IPS-18a (cell line): ENCODE results near the gene IFT43.
A peak's percentile ranks its signal among the peaks of the same experiment; 100 is the strongest.

Experiments used
- H3K27ac ChIP-seq: one replicate; pipeline ENCODE4 v1.5.1; 2013; ENCODE audit warnings: low read length
- H3K27me3 ChIP-seq: one replicate; pipeline ENCODE4 v1.6.1; 2013; ENCODE audit warnings: mild to moderate bottlenecking, low read length; ENCODE audit not compliant: control insufficient read depth, insufficient read depth
- H3K36me3 ChIP-seq: one replicate; pipeline ENCODE4 v1.6.1; 2013; ENCODE audit warnings: low read depth, low read length; ENCODE audit not compliant: control insufficient read depth
- H3K4me1 ChIP-seq: one replicate; pipeline ENCODE4 v1.6.1; 2013; ENCODE audit warnings: low read depth, low read length; ENCODE audit not compliant: control insufficient read depth
- H3K4me3 ChIP-seq: one replicate; pipeline ENCODE4 v1.5.1; 2013; ENCODE audit warnings: low read length
- H3K9ac ChIP-seq: one replicate; pipeline ENCODE4 v1.6.1; 2013; ENCODE audit warnings: mild to moderate bottlenecking, low read length, moderate library complexity
- H3K9me3 ChIP-seq: one replicate; pipeline ENCODE4 v1.6.1; 2013; ENCODE audit warnings: low read depth, low read length; ENCODE audit not compliant: control insufficient read depth

Gene IFT43

GRCh38 chr14:76100236-76100635 lies 114.7 kb downstream of the IFT43 start:
- Histone ChIP-seq H3K27me3 (no peaks in the 10 kb centered on the region), H3K4me1 (no peaks in the 10 kb centered on the region), H3K36me3 (no peaks in the 10 kb centered on the region), H3K27ac (no peak overlapping the region), H3K9ac (no peak overlapping the region), H3K9me3 (no peaks in the 10 kb centered on the region), H3K4me3 (no peak overlapping the region)

- H3K9me3 ChIP-seq, result no peaks in the 10 kb centered on the region
- no peak overlapping the region for H3K4me3 ChIP-seq
- no peaks in the 10 kb centered on the region for H3K4me1 ChIP-seq
- no peak overlapping the region for H3K27ac ChIP-seq
- no peaks in the 10 kb centered on the region for H3K27me3 ChIP-seq
- no peak overlapping the region for H3K9ac ChIP-seq
- H3K36me3 ChIP-seq, result no peaks in the 10 kb centered on the region
Measured at GRCh38 chr14:76101391-76102379, 116.1 kb downstream of the IFT43 start.

GRCh38 chr14:76104802-76105355 lies 119.3 kb downstream of the IFT43 start:
- Histone ChIP-seq H3K9ac (no peak overlapping the region), H3K4me1 (no peaks in the 10 kb centered on the region), H3K27me3 (no peaks in the 10 kb centered on the region), H3K4me3 (no peak overlapping the region), H3K27ac (no peak overlapping the region), H3K9me3 (no peaks in the 10 kb centered on the region), H3K36me3 (no peaks in the 10 kb centered on the region)

DNA sequence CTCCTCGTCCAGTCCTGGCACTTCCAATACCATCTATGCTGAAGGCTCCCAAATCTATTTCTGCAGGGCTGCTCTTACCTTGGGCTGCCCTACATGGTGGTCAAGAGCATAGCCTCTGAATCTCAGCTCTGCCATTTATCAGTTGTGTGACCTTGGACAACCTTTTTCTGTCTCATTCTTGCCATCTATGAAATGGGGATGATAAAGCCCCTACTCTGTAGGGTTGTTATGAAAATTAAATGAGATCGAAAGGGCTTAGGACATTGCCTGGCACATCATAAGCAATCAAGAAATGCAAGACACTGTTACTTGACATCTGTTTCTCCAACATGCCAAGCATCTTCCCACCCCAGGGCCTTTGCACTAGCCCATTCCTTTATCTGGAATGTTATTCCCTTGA lies 120.6 kb downstream of the IFT43 start:
- Histone ChIP-seq H3K36me3 (no peaks in the 10 kb centered on the region), H3K27me3 (no peaks in the 10 kb centered on the region), H3K9ac (no peak overlapping the region), H3K4me3 (no peak overlapping the region), H3K4me1 (no peaks in the 10 kb centered on the region), H3K9me3 (no peaks in the 10 kb centered on the region), H3K27ac (no peak overlapping the region)

- Histone ChIP-seq H3K9me3 (no peaks in the 10 kb centered on the region), H3K36me3 (no peaks in the 10 kb centered on the region), H3K27ac (no peak overlapping the region), H3K9ac (no peak overlapping the region), H3K4me3 (no peak overlapping the region), H3K27me3 (no peaks in the 10 kb centered on the region), H3K4me1 (peaks cover 19% of the 10 kb centered on the region)
Measured at GRCh38 chr14:76109087-76109880, 123.7 kb downstream of the IFT43 start.

DNA sequence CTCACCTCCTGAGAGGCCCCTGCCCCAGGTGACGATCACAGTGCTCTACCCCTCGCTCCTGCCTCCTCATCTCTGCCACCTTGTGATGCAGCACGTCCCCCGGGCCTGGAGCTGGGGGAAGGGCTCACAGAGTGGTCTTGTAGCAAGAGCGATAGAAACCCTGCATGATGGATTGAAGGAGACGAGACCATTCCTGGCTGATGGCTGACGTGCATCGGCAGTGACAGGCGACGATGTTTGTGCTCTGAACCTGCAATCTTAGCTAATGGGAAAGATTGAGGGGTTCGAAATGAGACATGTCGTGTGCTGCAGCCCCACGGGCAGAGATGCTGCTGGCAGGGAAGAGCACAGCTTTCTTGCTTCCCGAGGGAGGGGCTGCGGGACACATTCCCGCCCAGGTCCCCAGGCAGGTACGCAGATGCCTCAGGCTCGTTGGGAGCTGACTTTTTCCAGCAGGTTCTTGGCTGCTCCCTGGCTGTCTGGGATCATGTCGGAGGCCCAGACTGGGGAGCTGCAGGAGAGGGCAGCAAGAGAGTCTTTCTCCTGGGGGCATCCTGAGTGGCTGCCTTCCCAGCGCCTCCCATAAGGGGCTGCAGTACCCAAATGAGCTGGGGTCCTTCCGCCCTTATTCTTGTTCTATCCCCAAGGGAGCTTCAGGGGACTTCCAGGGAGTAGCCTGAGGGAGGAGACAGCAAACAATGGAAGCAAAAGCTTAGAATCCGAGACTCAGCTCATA lies 127.5 kb downstream of the IFT43 start:
- H3K9ac ChIP-seq, result peak overlapping the region; percentile 24
- no peaks in the 10 kb centered on the region for H3K36me3 ChIP-seq
- H3K27ac ChIP-seq, result no peak overlapping the region
- H3K4me1 ChIP-seq, result peaks cover 26% of the 10 kb centered on the region
- no peaks in the 10 kb centered on the region for H3K27me3 ChIP-seq
- peak overlapping the region; percentile 31 for H3K4me3 ChIP-seq
- no peaks in the 10 kb centered on the region for H3K9me3 ChIP-seq

DNA sequence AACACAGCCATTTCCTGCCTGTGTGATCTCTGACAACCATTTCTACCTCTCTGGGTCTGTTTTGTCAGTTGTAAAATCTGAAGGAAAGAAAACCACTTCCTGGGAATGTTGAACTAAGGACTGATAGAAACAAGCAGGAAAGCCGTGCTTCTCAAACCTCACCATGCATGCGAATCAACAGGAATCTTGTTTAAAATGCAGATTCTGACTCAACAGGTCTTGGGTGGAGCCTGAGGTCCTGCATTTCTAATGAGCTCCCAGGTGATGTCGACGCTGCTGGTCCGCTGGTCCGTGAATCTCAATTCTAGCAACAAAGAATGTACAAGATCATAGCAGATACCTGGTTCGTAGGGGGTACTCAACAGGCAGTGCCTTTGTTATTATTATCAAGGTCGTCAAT lies 128.1 kb downstream of the IFT43 start:
- Histone ChIP-seq H3K9ac (peak overlapping the region; percentile 24), H3K4me3 (peak overlapping the region; percentile 31), H3K27ac (no peak overlapping the region)

DNA sequence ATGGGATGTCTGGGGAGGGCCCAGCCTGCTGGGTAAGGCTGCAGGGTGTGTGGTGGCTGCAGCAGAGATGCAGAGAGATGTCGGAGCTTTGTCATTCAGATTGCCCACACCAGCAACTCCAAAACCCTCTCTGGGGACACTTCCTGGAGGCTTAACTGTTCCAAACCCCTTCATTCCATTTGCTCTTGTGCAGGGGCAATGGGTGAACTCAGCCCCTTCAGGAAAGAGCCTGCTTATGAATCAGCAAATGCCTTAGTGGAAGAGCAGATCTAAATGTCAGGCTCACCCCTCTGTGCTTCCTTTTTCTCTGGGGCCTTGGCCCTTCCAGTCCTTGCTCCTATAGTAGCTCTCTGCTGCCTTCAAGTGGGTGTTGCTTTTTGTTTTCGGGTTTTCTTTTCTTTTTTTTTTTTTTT lies 129.5 kb downstream of the IFT43 start:
- Histone ChIP-seq H3K27me3 (no peaks in the 10 kb centered on the region), H3K27ac (no peak overlapping the region), H3K36me3 (no peaks in the 10 kb centered on the region), H3K9ac (no peak overlapping the region), H3K4me3 (no peak overlapping the region), H3K4me1 (peaks cover 26% of the 10 kb centered on the region), H3K9me3 (no peaks in the 10 kb centered on the region)

More for the DNA sequence above, 128.1 kb downstream of the IFT43 start:
- Histone ChIP-seq H3K4me1 (peaks cover 26% of the 10 kb centered on the region), H3K27me3 (no peaks in the 10 kb centered on the region), H3K9me3 (no peaks in the 10 kb centered on the region), H3K36me3 (no peaks in the 10 kb centered on the region)

DNA sequence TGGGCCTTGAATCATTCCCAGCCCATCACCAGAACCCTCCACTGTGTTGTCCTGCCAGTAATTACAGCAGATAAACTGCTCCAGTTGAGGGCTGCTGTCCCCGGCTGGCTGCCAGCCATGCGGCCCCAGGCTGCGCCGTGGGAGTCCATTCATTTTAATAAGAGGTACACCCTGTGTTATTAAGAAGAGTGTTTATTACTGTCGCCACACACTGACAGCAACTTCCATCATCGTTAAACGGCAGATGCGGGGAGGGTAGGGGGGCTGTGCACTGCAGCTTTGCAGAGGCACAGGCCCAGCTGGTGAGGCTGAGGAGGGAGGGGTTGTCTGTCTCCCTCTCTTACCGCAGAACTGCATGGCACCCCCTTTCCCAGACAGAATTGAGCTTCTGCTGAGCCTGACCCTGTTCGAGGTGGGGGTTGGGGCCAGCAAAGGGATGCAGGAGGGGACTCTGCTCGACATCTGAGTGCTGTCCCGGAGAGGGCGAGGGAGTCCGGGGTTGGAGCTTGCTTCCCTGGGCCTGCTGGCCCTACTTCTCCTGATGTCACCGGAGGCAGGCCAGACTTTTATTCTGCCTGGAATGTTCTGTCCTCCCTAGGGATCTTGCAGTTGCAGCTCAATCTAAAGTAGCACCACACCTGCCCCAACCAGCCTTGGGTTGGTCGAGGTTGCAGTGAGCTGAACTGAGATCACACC lies 132.4 kb downstream of the IFT43 start:
- Histone ChIP-seq H3K27ac (no peak overlapping the region), H3K27me3 (no peaks in the 10 kb centered on the region), H3K4me1 (peaks cover 20% of the 10 kb centered on the region), H3K9me3 (no peaks in the 10 kb centered on the region), H3K4me3 (no peak overlapping the region), H3K36me3 (no peaks in the 10 kb centered on the region), H3K9ac (no peak overlapping the region)

DNA sequence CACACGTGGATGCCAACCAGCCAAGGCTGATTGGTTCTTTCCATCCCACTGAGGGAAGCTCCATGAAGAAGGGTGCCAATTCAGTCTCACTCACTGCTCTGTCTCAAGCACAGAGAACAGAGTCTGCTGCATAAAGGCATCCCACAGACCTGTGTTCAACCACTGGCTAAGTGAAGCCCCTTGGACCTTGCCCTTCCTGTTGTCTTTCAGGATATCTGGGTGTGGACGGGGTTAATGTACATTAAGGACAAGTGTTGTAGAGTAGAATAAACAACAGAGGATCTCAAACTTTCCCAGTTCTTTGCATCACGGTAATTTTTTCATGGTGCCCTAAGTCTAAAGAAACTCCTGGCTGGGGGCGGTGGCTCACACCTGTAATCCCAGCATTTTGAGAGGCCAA lies 133.0 kb downstream of the IFT43 start:
- no peak overlapping the region for H3K4me3 ChIP-seq
- H3K9me3 ChIP-seq, result no peaks in the 10 kb centered on the region
- no peak overlapping the region for H3K9ac ChIP-seq
- no peaks in the 10 kb centered on the region for H3K36me3 ChIP-seq
- peaks cover 20% of the 10 kb centered on the region for H3K4me1 ChIP-seq
- H3K27ac ChIP-seq, result no peak overlapping the region
- H3K27me3 ChIP-seq, result no peaks in the 10 kb centered on the region
